Subcutaneous adipose tissue (tissue), 4 donors: ENCODE measurements around the gene SHROOM2. TPM values are rescaled to one million over a fixed set of nuclear protein-coding genes. Genes with fewer than 3 reads are reported as not detected.

Experiments
- CTCF ChIP-seq: fragments of 450-650 bp; IDR thresholded peaks from one replicate; pipeline ENCODE4 v1.5.1; 2016; ENCODE audit warnings: low read depth, mild to moderate bottlenecking, control low read depth, antibody characterized with exemption, moderate library complexity
- total RNA-seq, 4 donors: library from RNA; depleted of rRNA; stranded (reverse); fragments of >200 nt; gene quantifications; one replicate each; pipeline ENCODE4 v1.1.0, GENCODE V29; 2016

SHROOM2 gene
- total RNA-seq, 4 donors from 2014 or later: 0.16 to 0.44 (median 0.27) TPM

- TF ChIP-seq CTCF: no peak
Measured at GRCh38 chrX:9983441-9983840, 197.2 kb downstream of the SHROOM2 start.

GRCh38 chrX:9983846-9984245 is 197.6 kb downstream of the SHROOM2 start:
- no peak for TF ChIP-seq CTCF

GRCh38 chrX:9988762-9989161 is 202.5 kb downstream of the SHROOM2 start:
- no peak for TF ChIP-seq CTCF

- TF ChIP-seq CTCF: no peak
Measured at GRCh38 chrX:9992061-9992460, 205.8 kb downstream of the SHROOM2 start.

- TF ChIP-seq CTCF: no peak
Measured at GRCh38 chrX:9992724-9993123, 206.5 kb downstream of the SHROOM2 start.

- no peak for TF ChIP-seq CTCF
Measured at GRCh38 chrX:9995855-9996339, 209.7 kb downstream of the SHROOM2 start.

GRCh38 chrX:9997041-9997440 is 210.8 kb downstream of the SHROOM2 start:
- TF ChIP-seq CTCF: no peak
